ENCODE results near the gene OR8B4. TPM values are rescaled to one million over a fixed set of nuclear protein-coding genes. Genes with fewer than 3 reads are reported as not detected.
"Not testable (repeated sequence)": the region's sequence is repeated elsewhere in the genome, so short reads cannot be mapped to it uniquely, and the experiment has no call there.

Gene OR8B4
- total and polyA plus RNA-seq, 4 experiments from 2014 or later, result not detected

GRCh38 chr11:124384399-124384798 lies 40.3 kb downstream of the OR8B4 start, which contains the start of gene OR8B2:
TSS of gene OR8B2 (minus strand) at chr11:124384499. CDS start at chr11:124383343, 1,156 bp downstream.
- no peaks in the 10 kb centered on the region for H3K4me1 Mint-ChIP-seq

GRCh38 chr11:124382857-124383256 lies 41.8 kb downstream of the OR8B4 start:
- CTCF ChIA-PET (ENCODE audit: partially characterized antibody); H3K9me3 ChIP-seq (ENCODE audit: control insufficient read depth in 1 of 2, low read length in 2 of 2); H3K27ac ChIP-seq (ENCODE audit: low read depth, low read length); H3K27me3 Mint-ChIP-seq; H3K36me3 ChIP-seq (ENCODE audit: insufficient read depth, low read length); H3K27me3 ChIP-seq (ENCODE audit: insufficient read depth, low read length); H3K36me3 Mint-ChIP-seq; H3K4me1 ChIP-seq (ENCODE audit: insufficient read depth, low read length); DNase-seq; H3K9me3 Mint-ChIP-seq; intact Hi-C loops (cut with micrococcal nuclease); H3K4me1 Mint-ChIP-seq; H3K4me3 Mint-ChIP-seq; POLR2A ChIA-PET (ENCODE audit: partially characterized antibody); H3K4me3 ChIP-seq (ENCODE audit: low read length in 2 of 2); H3K27ac Mint-ChIP-seq: not testable (repeated sequence)

More at GRCh38 chr11:124384399-124384798, 40.3 kb downstream of the OR8B4 start, which contains the start of gene OR8B2:
- Mint-ChIP-seq H3K27ac (no peak within 1 kb of the TSS), H3K36me3 (no peaks in the 10 kb centered on the region), H3K9me3 (peaks cover 0 to 4% (median under 1%) of the 10 kb centered on the region in 8 donors), H3K27me3 (peaks cover 0 to 2% of the 10 kb centered on the region in 2 donors), H3K4me3 (no peak within 1 kb of the TSS)
- Histone ChIP-seq H3K27ac (ENCODE audit: low read depth, low read length) (no peak within 1 kb of the TSS), H3K36me3 (ENCODE audit: insufficient read depth, low read length) (no peaks in the 10 kb centered on the region), H3K9me3 (ENCODE audit: control insufficient read depth in 1 of 2, low read length in 2 of 2) (no peaks in the 10 kb centered on the region), H3K4me1 (ENCODE audit: insufficient read depth, low read length) (no peaks in the 10 kb centered on the region), H3K4me3 (ENCODE audit: low read length in 2 of 2) (no peak within 1 kb of the TSS), H3K27me3 (ENCODE audit: insufficient read depth, low read length) (no peaks in the 10 kb centered on the region)
- intact Hi-C loops (cut with micrococcal nuclease), result no loop called here
- no peak for DNase-seq
- POLR2A ChIA-PET (ENCODE audit: partially characterized antibody), result no interaction called here
- CTCF ChIA-PET (ENCODE audit: partially characterized antibody), result no interaction called here

GRCh38 chr11:124380585-124380984 lies 44.1 kb downstream of the OR8B4 start:
- H3K4me1 ChIP-seq (ENCODE audit: insufficient read depth, low read length), result no peaks in the 10 kb centered on the region
- Mint-ChIP-seq H3K4me3 (no peak overlapping the region), H3K27me3 (no peaks in the 10 kb centered on the region), H3K27ac (no peak overlapping the region), H3K9me3 (no peaks in the 10 kb centered on the region), H3K36me3 (no peaks in the 10 kb centered on the region), H3K4me1 (no peaks in the 10 kb centered on the region)
- intact Hi-C loops (cut with micrococcal nuclease), result no loop called here
- POLR2A ChIA-PET (ENCODE audit: partially characterized antibody), result no interaction called here
- no peaks in the 10 kb centered on the region for H3K27me3 ChIP-seq (ENCODE audit: insufficient read depth, low read length)
- H3K36me3 ChIP-seq (ENCODE audit: insufficient read depth, low read length), result no peaks in the 10 kb centered on the region
- CTCF ChIA-PET (ENCODE audit: partially characterized antibody), result no interaction called here
- H3K9me3 ChIP-seq (ENCODE audit: control insufficient read depth in 1 of 2, low read length in 2 of 2), result no peaks in the 10 kb centered on the region
- H3K27ac ChIP-seq (ENCODE audit: low read depth, low read length), result no peak overlapping the region
- H3K4me3 ChIP-seq (ENCODE audit: low read length in 2 of 2), result no peak overlapping the region
- no peak for DNase-seq

- CTCF ChIA-PET (ENCODE audit: partially characterized antibody), result no interaction called here
- Histone ChIP-seq H3K4me1 (ENCODE audit: insufficient read depth, low read length) (no peaks in the 10 kb centered on the region), H3K4me3 (ENCODE audit: low read length in 2 of 2) (no peak overlapping the region), H3K27me3 (ENCODE audit: insufficient read depth, low read length) (no peaks in the 10 kb centered on the region), H3K27ac (ENCODE audit: low read depth, low read length) (no peak overlapping the region), H3K9me3 (ENCODE audit: control insufficient read depth in 1 of 2, low read length in 2 of 2) (no peaks in the 10 kb centered on the region), H3K36me3 (ENCODE audit: insufficient read depth, low read length) (no peaks in the 10 kb centered on the region)
- Mint-ChIP-seq H3K27me3 (no peaks in the 10 kb centered on the region), H3K36me3 (no peaks in the 10 kb centered on the region), H3K4me3 (no peak overlapping the region), H3K9me3 (no peaks in the 10 kb centered on the region), H3K4me1 (no peaks in the 10 kb centered on the region), H3K27ac (no peak overlapping the region)
- POLR2A ChIA-PET (ENCODE audit: partially characterized antibody), result no interaction called here
- no peak for DNase-seq
- intact Hi-C loops (cut with micrococcal nuclease), result no loop called here
Measured at GRCh38 chr11:124376280-124376679, 48.4 kb downstream of the OR8B4 start.

Other genes with a start within 250 kb of the OR8B4 start
- not detected for gene OR10D3, start 241.5 kb downstream of the OR8B4 start, total RNA-seq
- not detected for gene OR10D3, start 241.5 kb downstream of the OR8B4 start, polyA plus RNA-seq
- gene OR8G1, start 183.8 kb downstream of the OR8B4 start, total RNA-seq, result not detected
- gene OR8G1, start 183.8 kb downstream of the OR8B4 start, polyA plus RNA-seq, result not detected
- not detected for gene OR8G5, start 168.5 kb downstream of the OR8B4 start, total RNA-seq
- gene OR8G5, start 168.5 kb downstream of the OR8B4 start, polyA plus RNA-seq, result not detected
- gene OR8D1, start 110.9 kb downstream of the OR8B4 start, total RNA-seq, result not detected
- not detected for gene OR8D1, start 110.9 kb downstream of the OR8B4 start, polyA plus RNA-seq
- not detected for gene OR8D2, start 104.7 kb downstream of the OR8B4 start, total RNA-seq
- gene OR8D2, start 104.7 kb downstream of the OR8B4 start, polyA plus RNA-seq, result not detected
- not detected for gene OR8B2, start 40.4 kb downstream of the OR8B4 start, total RNA-seq
- not detected for gene OR8B2, start 40.4 kb downstream of the OR8B4 start, polyA plus RNA-seq
- not detected for gene OR8B3, start 25.8 kb downstream of the OR8B4 start, total RNA-seq
- not detected for gene OR8B3, start 25.8 kb downstream of the OR8B4 start, polyA plus RNA-seq
- gene OR8B8, start 20.8 kb upstream of the OR8B4 start, total RNA-seq, result not detected
- not detected for gene OR8B8, start 20.8 kb upstream of the OR8B4 start, polyA plus RNA-seq
- gene OR8B12, start 118.8 kb upstream of the OR8B4 start, total RNA-seq, result not detected
- gene OR8B12, start 118.8 kb upstream of the OR8B4 start, polyA plus RNA-seq, result not detected
- gene OR8A1, start 145.1 kb upstream of the OR8B4 start, total RNA-seq, result not detected
- not detected for gene OR8A1, start 145.1 kb upstream of the OR8B4 start, polyA plus RNA-seq
- gene PANX3, start 186.6 kb upstream of the OR8B4 start, total RNA-seq, result not detected
- gene PANX3, start 186.6 kb upstream of the OR8B4 start, polyA plus RNA-seq, result not detected
- 10 to 100 TPM; 69.3 to 75.8 TPM for gene TBRG1, start 198.0 kb upstream of the OR8B4 start, total RNA-seq
- gene TBRG1, start 198.0 kb upstream of the OR8B4 start, polyA plus RNA-seq, result 10 to 100 TPM; 34.6 to 42.3 TPM
- 1 to 10 TPM; 4.2 to 4.8 TPM for gene SIAE, start 248.9 kb upstream of the OR8B4 start, total RNA-seq
- gene SIAE, start 248.9 kb upstream of the OR8B4 start, polyA plus RNA-seq, result 1 to 10 TPM; 2.8 to 6.8 TPM
- gene SPA17, start 249.0 kb upstream of the OR8B4 start, total RNA-seq, result under 1 TPM; 0.55 to 0.81 TPM
- under 1 TPM; 0.64 to 0.72 TPM for gene SPA17, start 249.0 kb upstream of the OR8B4 start, polyA plus RNA-seq

Measured in CD4-positive, alpha-beta memory T cell (primary cell).